ENCODE data around the gene DEGS1. TPM values are rescaled to one million over a fixed set of nuclear protein-coding genes. Genes with fewer than 3 reads are reported as not detected.
A peak's percentile ranks its signal among the peaks of the same experiment; 100 is the strongest.

The DEGS1 gene
- total RNA-seq, 1 donor from 2014 or later = 30.0 TPM

GRCh38 chr1:224149709-224150108, 33.3 kb upstream of the DEGS1 start:
- no peak for TF ChIP-seq CTCF (IDR thresholded peaks at IDR 0.05; ENCODE audit: insufficient read depth, low read length, severe bottlenecking)
- Histone ChIP-seq H3K27me3 (ENCODE audit: control insufficient read depth, insufficient read depth, low read length) (no peaks in the 10 kb centered on the region), H3K4me3 (ENCODE audit: low read depth, low read length) (no peak overlapping the region), H3K36me3 (ENCODE audit: control insufficient read depth, insufficient read depth, low read length) (no peaks in the 10 kb centered on the region)
- DNase-seq (ENCODE audit: low read depth) (no peak), FAIRE-seq (no peak)

- H3K27me3 ChIP-seq (ENCODE audit: control insufficient read depth, insufficient read depth, low read length) = no peaks in the 10 kb centered on the region
- no peak overlapping the region for H3K4me3 ChIP-seq (ENCODE audit: low read depth, low read length)
- DNase-seq (ENCODE audit: low read depth) (no peak), FAIRE-seq (no peak)
- H3K36me3 ChIP-seq (ENCODE audit: control insufficient read depth, insufficient read depth, low read length) = no peaks in the 10 kb centered on the region
- TF ChIP-seq CTCF (IDR thresholded peaks at IDR 0.05; ENCODE audit: insufficient read depth, low read length, severe bottlenecking) = no peak
Observed at GRCh38 chr1:224151117-224151516, 31.9 kb upstream of the DEGS1 start.

GRCh38 chr1:224157316-224157715, 25.7 kb upstream of the DEGS1 start:
- peak; percentile 36 for FAIRE-seq

GRCh38 chr1:224159541-224159940, 23.5 kb upstream of the DEGS1 start:
- no peak for FAIRE-seq
- Histone ChIP-seq H3K27me3 (ENCODE audit: control insufficient read depth, insufficient read depth, low read length) (no peaks in the 10 kb centered on the region), H3K4me3 (ENCODE audit: low read depth, low read length) (no peak overlapping the region), H3K36me3 (ENCODE audit: control insufficient read depth, insufficient read depth, low read length) (peaks cover 4% of the 10 kb centered on the region)
- DNase-seq (ENCODE audit: low read depth) = no peak
- TF ChIP-seq CTCF (IDR thresholded peaks at IDR 0.05; ENCODE audit: insufficient read depth, low read length, severe bottlenecking) = no peak

More at GRCh38 chr1:224157316-224157715, 25.7 kb upstream of the DEGS1 start:
- H3K36me3 ChIP-seq (ENCODE audit: control insufficient read depth, insufficient read depth, low read length) = peaks cover 4% of the 10 kb centered on the region
- H3K27me3 ChIP-seq (ENCODE audit: control insufficient read depth, insufficient read depth, low read length) = no peaks in the 10 kb centered on the region
- TF ChIP-seq CTCF (IDR thresholded peaks at IDR 0.05; ENCODE audit: insufficient read depth, low read length, severe bottlenecking) = no peak
- no peak for DNase-seq (ENCODE audit: low read depth)
- H3K4me3 ChIP-seq (ENCODE audit: low read depth, low read length) = no peak overlapping the region

- FAIRE-seq = no peak
Observed at GRCh38 chr1:224160171-224160682, 22.8 kb upstream of the DEGS1 start.

More at GRCh38 chr1:224160171-224160682, 22.8 kb upstream of the DEGS1 start:
- H3K4me3 ChIP-seq (ENCODE audit: low read depth, low read length) = no peak overlapping the region
- no peak for TF ChIP-seq CTCF (IDR thresholded peaks at IDR 0.05; ENCODE audit: insufficient read depth, low read length, severe bottlenecking)
- H3K36me3 ChIP-seq (ENCODE audit: control insufficient read depth, insufficient read depth, low read length) = peaks cover 4% of the 10 kb centered on the region
- H3K27me3 ChIP-seq (ENCODE audit: control insufficient read depth, insufficient read depth, low read length) = no peaks in the 10 kb centered on the region
- no peak for DNase-seq (ENCODE audit: low read depth)
